ENCODE measurements around the gene PPP1R12C.

- no peak for TF ChIP-seq CTCF (IDR thresholded peaks at IDR 0.05)
- no peak for TF ChIP-seq POLR2A (IDR thresholded peaks at IDR 0.05)
- no peak for TF ChIP-seq POLR2AphosphoS5 (IDR thresholded peaks at IDR 0.05)
Measured at GRCh38 chr19:55103190-55103589, 14.2 kb downstream of the PPP1R12C start.

All from transverse colon (tissue), 4 donors.